GM19351 (cell line): ENCODE data around the gene OSCP1.

Source experiments
- ATAC-seq: cut with Tn5 transposase; IDR thresholded peaks from one replicate; pipeline ENCODE4 v1.9.1; 2021; ENCODE audit warnings: mild to moderate bottlenecking, moderate library complexity; ENCODE audit not compliant: unreplicated experiment

Gene OSCP1

DNA sequence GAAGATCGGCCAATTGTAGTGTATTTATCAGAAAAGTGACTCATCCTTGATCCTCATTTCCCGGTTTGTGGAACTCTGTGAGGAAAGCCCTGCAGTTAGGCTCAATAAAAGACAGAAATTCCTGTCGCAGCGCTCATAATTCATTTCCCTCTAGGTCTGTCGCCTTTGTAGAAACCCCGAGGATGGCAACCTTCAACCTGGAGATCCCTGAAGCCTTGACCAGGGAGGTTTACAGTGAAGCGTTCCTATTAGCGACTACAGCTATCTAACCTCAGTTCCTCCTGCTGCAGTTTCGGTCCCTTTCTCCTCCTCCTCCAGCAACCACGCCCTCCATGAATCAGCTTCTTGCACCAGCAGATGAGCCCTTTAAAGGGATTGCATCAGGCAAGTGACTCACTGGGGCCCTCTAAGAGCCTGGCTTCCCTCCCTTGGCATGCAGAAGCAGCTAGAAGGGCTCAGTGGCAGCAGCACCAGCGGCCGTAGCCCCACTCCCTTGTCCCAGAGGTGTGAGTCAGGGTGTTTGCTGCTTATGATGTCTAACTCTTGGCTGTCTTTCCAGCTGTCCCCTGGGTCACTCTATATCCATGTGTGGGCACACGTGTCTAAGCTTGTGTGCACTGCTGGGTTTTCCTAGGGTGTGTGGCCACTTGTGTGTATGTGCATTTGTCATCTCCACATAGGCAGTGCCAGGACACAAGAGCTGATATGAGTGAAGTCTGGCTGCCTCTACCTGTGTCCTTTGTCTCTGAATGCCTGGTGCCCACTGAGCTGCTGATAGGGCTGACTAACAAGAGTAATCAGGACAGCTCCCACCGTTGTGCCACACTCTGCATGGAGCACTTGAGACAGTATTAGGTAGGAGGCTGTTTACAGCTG is 63.7 kb downstream of the OSCP1 start:
- ATAC-seq: peak; percentile 46

GRCh38 chr1:36385410-36386264 is 64.6 kb downstream of the OSCP1 start, which contains the start of gene STK40:
Gene STK40, minus strand, starts transcription at chr1:36385924. Its CDS starts 24,592 bp downstream, at chr1:36361332.
- peak; percentile 83 for ATAC-seq

GRCh38 chr1:36384542-36385409 is 65.5 kb downstream of the OSCP1 start:
- ATAC-seq: no peak

DNA sequence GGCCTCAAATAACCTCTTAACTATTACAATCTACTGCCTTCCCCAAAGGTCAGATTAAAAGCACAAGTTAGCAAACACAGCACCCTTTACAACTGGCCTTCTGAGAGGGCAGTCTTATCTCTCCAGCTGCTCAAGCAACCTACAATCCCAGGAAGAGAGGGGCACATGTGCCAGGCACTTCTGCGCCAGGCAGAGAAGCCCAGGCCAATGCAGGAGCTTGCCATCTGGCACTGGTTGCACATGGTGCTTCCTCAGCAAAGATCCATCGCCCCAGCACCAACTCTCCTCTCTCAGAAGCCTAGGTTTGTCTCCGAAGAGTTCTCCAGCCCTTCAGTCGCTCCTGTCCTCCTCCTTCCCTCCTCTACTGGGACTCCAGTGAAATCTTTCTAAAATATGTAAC is 67.0 kb downstream of the OSCP1 start:
- ATAC-seq: no peak

DNA sequence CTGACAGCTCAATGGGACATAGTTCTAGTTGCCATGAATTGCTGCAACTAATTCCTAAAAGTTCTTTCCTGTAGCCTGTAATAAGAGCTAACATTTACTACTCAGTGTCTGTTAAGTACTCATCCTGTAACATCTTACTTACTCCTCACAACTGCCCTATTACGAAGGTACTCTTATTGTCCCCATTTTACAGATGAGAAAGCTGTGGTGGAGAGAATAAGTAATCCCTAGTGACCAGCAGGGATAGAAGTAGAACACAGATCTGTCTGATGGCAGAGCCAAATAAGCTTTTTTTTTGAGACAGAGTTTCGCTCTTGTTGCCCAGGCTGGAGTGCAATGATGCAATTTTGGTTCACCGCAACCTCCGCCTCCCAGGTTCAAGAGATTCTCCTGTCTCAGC is 67.6 kb downstream of the OSCP1 start:
- no peak for ATAC-seq

GRCh38 chr1:36382231-36382630 is 68.0 kb downstream of the OSCP1 start:
- ATAC-seq: no peak

DNA sequence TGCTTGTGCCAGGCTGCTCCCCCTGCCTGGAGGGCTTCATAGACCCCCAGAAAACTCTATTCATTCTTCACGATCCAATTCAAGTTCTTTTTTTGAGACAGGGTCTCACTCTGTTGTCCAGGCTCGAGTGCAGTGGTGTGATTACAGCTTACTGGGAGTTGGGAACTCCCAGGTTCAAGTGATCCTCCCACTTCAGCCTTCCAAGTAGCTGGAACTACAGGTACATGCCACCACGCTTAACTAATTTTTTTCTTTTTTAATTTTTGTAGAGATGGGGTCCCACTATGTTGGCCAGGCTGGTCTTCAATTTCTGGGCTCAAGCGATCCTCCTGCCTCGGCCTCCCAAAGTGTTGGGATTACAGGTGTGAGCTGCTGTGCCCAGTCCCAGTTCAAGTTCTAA is 68.8 kb downstream of the OSCP1 start:
- no peak for ATAC-seq

- no peak for ATAC-seq
Observed at GRCh38 chr1:36380782-36381181, 69.5 kb downstream of the OSCP1 start.

- ATAC-seq: no peak
Observed at GRCh38 chr1:36380143-36380619, 70.1 kb downstream of the OSCP1 start.

GRCh38 chr1:36377791-36378492 is 72.3 kb downstream of the OSCP1 start:
- ATAC-seq: no peak

GRCh38 chr1:36372617-36373016 is 77.6 kb downstream of the OSCP1 start:
- ATAC-seq: no peak

GRCh38 chr1:36369061-36369861 is 81.0 kb downstream of the OSCP1 start:
- ATAC-seq: peak; percentile 41
